ENCODE data around the gene FBRSL1. TPM values are rescaled to one million over a fixed set of nuclear protein-coding genes. Genes with fewer than 3 reads are reported as not detected.

Gene FBRSL1
- total and polyA plus RNA-seq, 9 of the 15 experiments (the other 6 are each of a cell fraction or from before 2014, with no cell fraction given), result 0.24 to 129 (median 7.3) TPM

GRCh38 chr12:132445884-132446632 lies 43.9 kb upstream of the FBRSL1 start (continued):
- TF ChIP-seq KDM5B (IDR thresholded peaks at IDR 0.05; ENCODE audit: insufficient replicate concordance, low read depth, low read length), result no peak
- TF ChIP-seq ETS2 (tag; IDR thresholded peaks at IDR 0.05; ENCODE audit: borderline replicate concordance, poor library complexity, severe bottlenecking), result no peak
- TF ChIP-seq ID3 (CRISPR knock-in tag; IDR thresholded peaks at IDR 0.05), result peak; percentile 26; the same call in 1 of the 2 replicates
- TF ChIP-seq ID3 (tag; IDR thresholded peaks at IDR 0.05), result no peak
- TF ChIP-seq TFAM (CRISPR knock-in tag; conservative IDR thresholded peaks at IDR 0.05), result no peak
- TF ChIP-seq DACH1 (IDR thresholded peaks at IDR 0.05; ENCODE audit: partially characterized antibody), result peak; percentile 22
- TF ChIP-seq FOXA3 (CRISPR knock-in tag; conservative IDR thresholded peaks at IDR 0.05 in 1 of 2, IDR thresholded peaks at IDR 0.05 in 1 of 2), result 0 out of 4 replicates have a peak, but pooled peaks of 1 of the 2 experiments have one; percentile 32
- TF ChIP-seq POLR2AphosphoS5 (IDR thresholded peaks at IDR 0.05; ENCODE audit: control insufficient read depth, insufficient read depth, low read depth, low read length), result peak; percentile 41; the same call in 1 of the 2 replicates
- no peak for TF ChIP-seq COPS2 (conservative IDR thresholded peaks at IDR 0.05)
- TF ChIP-seq CREB3L1 (IDR thresholded peaks at IDR 0.05; ENCODE audit: borderline replicate concordance, low read depth), result peak; percentile 26; the same call in 1 of the 2 replicates
- TF ChIP-seq ZNF354B (CRISPR knock-in tag; IDR thresholded peaks at IDR 0.05), result no peak
- TF ChIP-seq NCOA2 (IDR thresholded peaks at IDR 0.05; ENCODE audit: partially characterized antibody in 2 of 2), result peak in 1 of 2 experiments; percentile 39
- TF ChIP-seq JUND (IDR thresholded peaks at IDR 0.05; ENCODE audit: borderline replicate concordance, low read depth, low read length), result peak; percentile 100
- peak; percentile 100 for TF ChIP-seq JUND (tag; IDR thresholded peaks at IDR 0.05; ENCODE audit: borderline replicate concordance, low read depth, low read length)
- peak; percentile 84; the same call in 1 of the 2 replicates for TF ChIP-seq RFX5 (IDR thresholded peaks at IDR 0.05; ENCODE audit: low read depth, low read length)
- TF ChIP-seq ZKSCAN8 (CRISPR knock-in tag; IDR thresholded peaks at IDR 0.05), result peak; percentile 61
- TF ChIP-seq ATF2 (CRISPR knock-in tag; IDR thresholded peaks at IDR 0.05), result peak; percentile 100
- peak; percentile 98 for TF ChIP-seq ZBTB12 (CRISPR knock-in tag; IDR thresholded peaks at IDR 0.05)
- TF ChIP-seq GABPB1 (CRISPR knock-in tag; IDR thresholded peaks at IDR 0.05), result peak; percentile 86
- peak; percentile 55 for TF ChIP-seq POLR2G (IDR thresholded peaks at IDR 0.05; ENCODE audit: low read depth, low read length)
- TF ChIP-seq ZNF23 (CRISPR knock-in tag; IDR thresholded peaks at IDR 0.05), result no peak
- TF ChIP-seq NR2F6 (CRISPR knock-in tag; IDR thresholded peaks at IDR 0.05), result peak; percentile 69; the same call in 1 of the 2 replicates
- TF ChIP-seq BRCA1 (IDR thresholded peaks at IDR 0.05), result no peak
- no peak for TF ChIP-seq BRCA1 (CRISPR knock-in tag; IDR thresholded peaks at IDR 0.05)
